Renal pelvis (tissue), 12 donors: Measurements from ENCODE around the gene CCDC54. TPM values are rescaled to one million over a fixed set of nuclear protein-coding genes. Genes with fewer than 3 reads are reported as not detected.
A peak's percentile ranks its signal among the peaks of the same experiment; 100 is the strongest.
"Not testable (repeated sequence)": the region's sequence is repeated elsewhere in the genome, so short reads cannot be mapped to it uniquely, and the experiment has no call there.

Source experiments
- DNase-seq: peaks from one replicate; pipeline ENCODE4 v3.0.0-alpha.2; 2013
- long read RNA-seq, 16 experiments: transcript quantifications; one replicate each; lab custom pipeline, GENCODE V29; 2026
- polyA plus RNA-seq, 3 donors: library from polyadenylated mRNA; unstranded; fragments of 120-200 nt; gene quantifications; one replicate each; pipeline ENCODE4 v1.2.1, GENCODE V29; 2013; ENCODE audit not compliant: insufficient read length in 3 of 3

Gene CCDC54
- under 1 TPM in 2 of 3 donors, not detected in 1; 0.06 to 0.15 TPM for polyA plus RNA-seq
- long read RNA-seq, donor 1 = 0 reads
- long read RNA-seq, donor 2 = 0 reads
- long read RNA-seq, donor 3, partial matches to known transcripts = 0 of 1 reads
- long read RNA-seq, donor 3, other reads (novel, unspliced or antisense) = 0 of 1 reads
- long read RNA-seq, donor 4 = 0 reads
- long read RNA-seq, donor 5 = 0 reads
- long read RNA-seq, donor 6, partial matches to known transcripts = 0 of 1 reads
- long read RNA-seq, donor 6, other reads (novel, unspliced or antisense) = 0 of 1 reads
- long read RNA-seq, donor 7, partial matches to known transcripts = 0 of 1 reads
- long read RNA-seq, donor 7, other reads (novel, unspliced or antisense) = 0 of 1 reads
- long read RNA-seq, donor 8 = 0 reads
- long read RNA-seq, donor 9 = 0 reads
- long read RNA-seq, donor 10 = 0 reads
- long read RNA-seq, donor 11 = 0 reads
- long read RNA-seq, donor 12 = 0 reads
- long read RNA-seq, donor 13 = 0 reads
- long read RNA-seq, donor 14 = 0 reads
- long read RNA-seq, donor 15 = 0 reads
- long read RNA-seq, donor 16 = 0 reads

GRCh38 chr3:107377151-107377550 is at the start of gene CCDC54:
Gene CCDC54, plus strand, starts transcription at chr3:107377439. Its CDS starts 149 bp downstream, at chr3:107377588.
- DNase-seq = no peak

DNA sequence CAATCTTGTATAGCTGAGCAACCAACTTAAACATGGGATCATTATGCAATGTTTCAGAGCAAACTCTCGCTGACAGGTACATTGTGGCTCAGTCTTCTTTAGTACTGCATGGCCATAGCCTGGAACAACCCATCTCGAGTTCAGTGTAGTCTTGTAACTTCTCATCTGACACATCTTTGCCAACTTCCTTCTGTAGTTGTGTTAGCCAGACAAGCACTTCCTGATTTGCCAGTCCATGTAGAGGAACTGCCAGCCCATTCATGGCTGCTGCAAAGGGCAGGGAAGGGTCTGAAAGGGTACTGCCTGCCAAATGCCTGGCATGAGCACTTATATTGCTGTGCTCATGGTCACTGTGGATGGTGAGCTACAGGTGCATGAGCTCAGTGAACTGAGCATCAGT is 49.2 kb upstream of the CCDC54 start:
- no peak for DNase-seq

GRCh38 chr3:107329088-107329487 is 48.2 kb upstream of the CCDC54 start:
- DNase-seq = no peak

GRCh38 chr3:107339690-107340089 is 37.5 kb upstream of the CCDC54 start:
- DNase-seq = not testable (repeated sequence)

DNA sequence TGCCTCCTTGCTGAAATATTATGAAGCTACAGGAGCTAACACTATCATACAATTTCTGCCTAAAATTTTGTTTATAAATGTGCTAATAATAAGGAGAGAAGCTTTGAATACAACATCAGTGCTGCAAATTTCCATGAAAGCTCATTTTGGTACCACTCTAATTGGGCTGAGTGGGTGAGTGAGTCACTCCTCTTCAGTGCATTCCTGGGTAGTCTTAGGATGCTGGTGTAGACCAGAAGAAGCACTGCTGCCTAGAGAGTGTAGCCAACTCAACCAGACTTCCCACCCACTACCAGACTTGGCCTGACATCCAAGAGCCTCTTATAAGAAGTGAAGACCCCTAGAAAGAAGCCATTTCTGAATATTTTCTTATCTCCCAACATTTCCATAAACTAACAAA is 32.5 kb upstream of the CCDC54 start:
- no peak for DNase-seq

GRCh38 chr3:107345822-107346405 is 31.3 kb upstream of the CCDC54 start:
- no peak for DNase-seq

- no peak for DNase-seq
Observed at GRCh38 chr3:107346564-107346963, 30.7 kb upstream of the CCDC54 start.

- no peak for DNase-seq
Observed at GRCh38 chr3:107347751-107348150, 29.5 kb upstream of the CCDC54 start.

DNA sequence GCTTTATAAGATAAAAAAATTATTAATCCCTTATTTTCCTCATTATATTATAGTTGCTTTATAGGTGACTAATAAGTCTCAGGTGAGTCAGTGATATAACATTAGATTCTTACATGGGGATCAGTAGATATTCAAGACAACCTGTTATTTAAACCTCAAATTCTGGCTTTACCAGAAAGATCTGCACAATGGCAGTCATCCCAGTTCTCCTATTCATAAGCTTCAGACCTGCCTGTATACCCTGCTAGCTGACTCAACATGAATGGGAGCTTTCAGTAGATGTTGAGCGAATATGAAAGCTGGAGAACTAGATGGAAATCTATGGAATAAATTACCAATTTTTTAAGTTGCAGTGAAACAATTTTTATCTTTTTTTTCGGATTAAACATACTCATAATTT is 20.5 kb upstream of the CCDC54 start:
- no peak for DNase-seq

DNA sequence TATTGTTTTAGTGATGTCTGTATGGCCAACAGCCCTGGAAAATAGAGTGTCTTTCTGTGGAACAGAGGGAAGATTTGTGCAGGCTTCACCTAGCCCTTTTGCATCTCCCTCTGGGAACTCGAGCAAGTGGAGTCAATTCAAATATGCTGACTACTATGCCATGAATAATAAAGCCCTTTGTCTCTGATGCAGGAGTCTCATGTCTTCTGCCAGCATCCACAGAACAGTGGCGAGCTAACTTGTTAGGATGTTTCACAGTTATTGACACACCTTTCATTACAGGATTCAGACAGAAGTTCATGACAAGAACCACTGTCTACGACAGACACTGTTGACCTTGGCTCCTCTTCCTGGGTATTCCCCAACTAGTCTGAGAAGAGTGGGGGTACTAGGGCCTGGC is 15.6 kb upstream of the CCDC54 start:
- no peak for DNase-seq

DNA sequence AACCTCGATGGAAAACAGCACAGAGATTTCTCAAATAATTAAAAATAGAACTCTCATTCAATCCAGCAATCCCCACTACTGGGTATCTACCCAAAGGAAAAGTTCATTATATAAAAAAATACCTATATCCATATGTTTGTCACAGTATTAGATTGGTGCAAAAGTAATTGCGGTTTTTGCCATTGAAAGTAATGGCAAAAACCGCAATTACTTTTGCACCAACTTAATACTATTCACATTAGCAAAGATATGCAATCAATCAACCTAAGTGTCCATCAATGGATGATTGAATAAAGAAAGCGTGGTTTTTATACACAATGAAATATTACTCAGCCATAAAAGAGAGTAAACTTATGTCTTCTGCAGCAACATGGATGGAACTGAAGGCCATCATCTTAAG is 12.2 kb upstream of the CCDC54 start:
- DNase-seq = no peak

DNA sequence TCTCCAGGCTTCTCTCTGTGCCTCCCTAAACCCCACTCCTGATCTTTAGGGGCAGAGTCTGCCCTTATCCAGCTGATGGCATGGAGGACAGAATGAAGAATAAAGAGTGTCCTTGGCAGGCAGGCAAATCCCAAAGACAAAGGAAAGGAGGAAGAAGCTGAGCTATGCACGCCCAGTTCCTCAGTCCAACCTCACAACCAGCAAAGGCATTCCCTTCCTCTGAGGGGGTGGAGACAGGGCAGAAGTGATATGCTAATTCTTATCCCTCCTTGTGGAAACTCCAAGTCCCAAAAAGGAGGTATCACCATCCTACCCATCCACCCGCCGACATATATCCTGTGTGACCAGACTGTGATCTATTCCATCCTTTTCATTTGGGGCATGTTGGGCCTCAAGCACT is 10.5 kb upstream of the CCDC54 start:
- DNase-seq = no peak

GRCh38 chr3:107367353-107367752 is 9.9 kb upstream of the CCDC54 start:
- DNase-seq = no peak

DNA sequence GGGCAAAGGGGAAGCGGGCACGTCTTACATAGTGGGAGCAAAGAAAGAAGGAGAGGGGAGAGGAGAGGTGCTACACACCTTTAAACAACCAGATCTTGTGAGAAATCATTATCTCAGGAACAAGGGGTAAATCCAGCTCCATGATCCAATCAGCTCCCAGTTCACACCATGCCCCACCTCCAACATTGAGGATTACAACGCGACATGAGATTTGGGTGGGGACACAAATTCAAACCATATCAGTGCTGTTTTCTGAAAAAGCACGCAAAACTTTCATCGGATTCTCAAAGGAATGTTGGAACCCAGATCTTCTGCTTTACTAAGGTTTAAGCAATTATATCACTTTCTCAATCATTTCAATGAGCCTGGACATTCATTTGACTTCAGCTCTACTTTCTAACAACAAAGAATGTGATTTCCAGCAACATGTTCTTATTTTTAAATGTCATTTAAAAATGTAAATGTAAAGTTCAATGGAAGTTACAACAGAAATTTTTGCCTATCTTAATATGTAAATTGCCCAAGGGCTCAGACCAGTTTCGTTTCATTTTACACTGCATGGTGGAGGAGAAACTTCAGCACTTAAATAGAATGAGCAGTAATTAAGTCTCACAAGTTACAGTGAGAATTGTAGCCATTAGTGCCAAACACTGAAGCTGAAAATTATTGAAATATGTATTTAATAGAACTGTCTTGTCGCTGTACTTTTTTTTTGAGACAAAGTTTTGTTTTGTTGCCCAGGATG is 8.4 kb upstream of the CCDC54 start:
- no peak for DNase-seq

GRCh38 chr3:107369791-107370190 is 7.4 kb upstream of the CCDC54 start:
- no peak for DNase-seq

- DNase-seq = peak; percentile 37
Observed at GRCh38 chr3:107370907-107371306, 6.3 kb upstream of the CCDC54 start.

DNA sequence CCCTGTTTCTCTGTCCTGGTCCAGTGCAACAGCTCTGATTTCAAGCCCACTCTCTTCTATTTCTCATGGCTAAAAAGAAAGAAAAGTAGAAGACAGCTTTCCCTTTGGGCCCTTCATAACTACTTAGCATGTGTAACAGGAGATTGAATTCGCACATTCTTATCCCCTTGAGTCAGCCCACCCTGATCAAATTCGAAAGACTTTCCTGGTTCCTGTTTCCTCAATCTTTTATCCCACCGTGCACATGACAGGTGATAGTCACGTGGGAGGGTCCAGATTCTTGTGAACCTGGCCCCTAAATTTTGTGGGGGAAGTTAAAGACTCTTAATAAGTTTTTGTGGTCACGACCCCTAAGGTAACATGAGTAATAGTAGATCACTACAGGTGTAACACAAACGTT is 4.7 kb upstream of the CCDC54 start:
- DNase-seq = no peak

- DNase-seq = no peak
Observed at GRCh38 chr3:107373896-107374295, 3.3 kb upstream of the CCDC54 start.

DNA sequence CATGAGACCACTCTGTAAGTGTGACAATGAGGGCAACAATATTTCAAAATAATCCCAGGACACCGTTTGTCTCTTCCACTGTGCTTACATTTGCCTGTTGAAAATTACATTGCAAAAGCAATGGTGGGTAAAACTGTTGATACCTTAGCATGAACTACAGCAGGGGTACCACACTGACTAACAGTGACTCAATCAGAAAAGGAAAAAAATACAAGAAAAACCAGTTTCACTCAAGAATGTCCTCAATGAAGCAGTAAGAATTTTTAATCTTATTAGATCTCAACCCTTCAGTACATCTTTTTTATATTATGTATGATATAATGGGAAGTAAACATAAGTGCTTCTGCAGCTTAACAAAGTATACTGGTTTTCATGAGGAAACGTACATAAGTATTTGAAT is 1.6 kb upstream of the CCDC54 start:
- DNase-seq = no peak

GRCh38 chr3:107382631-107383030 is 5.4 kb downstream of the CCDC54 start:
- no peak for DNase-seq

DNA sequence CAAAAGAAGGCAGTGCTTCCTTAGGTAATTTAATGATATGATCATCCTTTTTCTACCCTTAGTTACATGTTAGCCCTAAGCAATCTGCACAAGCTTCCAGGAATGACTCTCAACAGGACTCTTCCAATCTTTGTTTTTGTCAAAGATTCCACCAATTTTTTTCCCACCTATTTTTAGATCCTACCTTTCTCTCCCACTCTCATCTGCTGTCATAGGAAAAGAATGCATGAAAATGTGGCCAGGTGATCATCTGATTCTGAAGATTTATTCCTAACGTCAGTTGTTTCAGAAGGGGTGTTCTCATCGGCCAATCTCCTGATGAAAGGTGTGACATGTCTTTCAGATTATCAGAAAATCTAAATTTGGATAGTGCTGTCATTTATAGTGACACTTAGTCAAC is 7.2 kb downstream of the CCDC54 start:
- no peak for DNase-seq

DNA sequence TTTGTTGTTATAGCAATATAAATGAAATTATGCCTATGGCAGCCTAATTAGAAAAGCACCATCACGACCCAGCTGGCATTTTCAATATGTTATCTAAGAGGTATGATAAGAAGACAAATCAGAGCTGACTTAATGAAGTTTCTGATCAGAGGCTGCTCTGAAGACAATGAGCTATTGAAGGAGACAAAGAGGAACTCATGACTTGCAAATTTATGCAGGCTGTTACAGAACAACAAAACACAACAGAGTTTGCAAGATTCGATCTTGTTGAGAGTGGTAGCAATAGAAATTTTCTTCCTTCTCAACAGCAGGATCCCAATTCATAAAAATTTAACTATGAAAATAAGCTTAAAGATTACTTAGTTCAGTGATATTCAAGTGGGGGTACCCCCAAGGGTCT is 7.7 kb downstream of the CCDC54 start:
- no peak for DNase-seq

GRCh38 chr3:107387555-107387954 is 10.3 kb downstream of the CCDC54 start:
- DNase-seq = no peak
